Subcutaneous abdominal adipose tissue (tissue), 5 donors: ENCODE measurements around the gene RAB27A.
A peak's percentile ranks its signal among the peaks of the same experiment; 100 is the strongest.

Experiments used
- H3K27ac ChIP-seq: one replicate; pipeline ENCODE4 v1.7.0; 2013; ENCODE audit warnings: low read depth, mild to moderate bottlenecking, inconsistent platforms, low read length, moderate library complexity
- H3K27me3 ChIP-seq, 5 donors: one replicate each; pipeline ENCODE4 v1.7.0; 2013; ENCODE audit warnings: low read length in 5 of 5, inconsistent platforms in 1 of 5; ENCODE audit not compliant: control insufficient read depth in 5 of 5, insufficient read depth in 4 of 5
- H3K36me3 ChIP-seq, 5 donors: one replicate each; pipeline ENCODE4 v1.7.0; 2013; ENCODE audit warnings: low read length in 5 of 5; ENCODE audit not compliant: control insufficient read depth in 5 of 5, insufficient read depth in 5 of 5
- H3K4me1 ChIP-seq, 5 donors: one replicate each; pipeline ENCODE4 v1.7.0; 2013; ENCODE audit warnings: low read length in 5 of 5, mild to moderate bottlenecking in 3 of 5, moderate library complexity in 1 of 5; ENCODE audit not compliant: control insufficient read depth in 5 of 5, insufficient read depth in 5 of 5
- H3K4me3 ChIP-seq, 5 donors: one replicate each; pipeline ENCODE4 v1.7.0; 2013; ENCODE audit warnings: low read length in 5 of 5, low read depth in 1 of 5
- H3K9ac ChIP-seq, 5 donors: one replicate each; pipeline ENCODE4 v1.7.0; 2013; ENCODE audit warnings: low read length in 5 of 5, mild to moderate bottlenecking in 4 of 5, moderate library complexity in 3 of 5
- H3K9me3 ChIP-seq, 5 donors: one replicate each; pipeline ENCODE4 v1.7.0; 2013; ENCODE audit warnings: low read length in 5 of 5; ENCODE audit not compliant: control insufficient read depth in 5 of 5
- donor health status: healthy.
- donor health status: healthy.
- donor health status: healthy.
- donor health status: healthy.
- donor health status: healthy.

Gene RAB27A

DNA sequence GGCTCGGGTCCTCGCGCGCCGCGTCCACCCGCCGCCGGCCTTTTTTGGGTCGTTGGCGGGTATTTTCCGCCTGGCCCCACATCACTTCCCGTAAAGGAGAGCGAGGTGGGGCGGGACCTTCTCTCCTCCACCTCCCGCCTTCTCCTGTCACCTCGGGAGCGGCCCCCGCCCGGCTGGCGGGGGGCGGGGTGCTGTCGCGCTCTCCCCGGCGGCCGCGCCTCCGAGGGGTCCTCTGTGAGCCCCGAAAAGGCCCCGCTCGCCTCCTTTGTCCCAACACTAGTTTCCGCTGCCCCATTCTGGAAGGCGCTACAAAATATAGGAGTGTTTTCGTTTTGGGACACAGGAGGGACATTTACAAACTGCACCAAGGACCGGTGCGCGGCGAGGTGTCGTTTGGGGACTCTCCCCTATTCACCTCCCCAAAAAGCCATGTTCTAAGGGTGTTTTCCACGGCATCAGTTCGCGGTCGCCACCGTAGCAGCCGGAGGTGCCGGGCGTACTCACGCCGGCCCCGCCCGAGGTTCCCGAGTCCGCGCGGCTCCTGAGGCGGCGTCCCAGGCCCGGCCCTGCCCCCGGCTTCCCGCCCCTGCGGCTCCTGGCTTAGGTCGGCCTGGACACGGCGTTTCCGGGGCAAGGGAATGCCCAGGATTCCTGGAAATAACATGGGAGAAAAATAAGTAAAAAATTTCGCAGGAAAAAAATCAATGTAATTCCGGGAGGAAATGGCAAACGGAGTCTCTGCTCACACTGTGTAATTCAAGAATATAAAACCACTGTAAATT lies at the start of gene RAB27A:
Gene RAB27A, minus strand, starts transcription at position 68 of the 782 bp plus-strand sequence. CDS start 54,879 bp downstream, outside the sequence.
- Histone ChIP-seq H3K36me3 (no peaks in the 10 kb centered on the region), H3K4me1 (peaks cover 2 to 13% (median 10%) of the 10 kb centered on the region in 5 donors), H3K27me3 (no peaks in the 10 kb centered on the region), H3K27ac (peak within 1 kb of the TSS; percentile 80), H3K9ac (peak within 1 kb of the TSS; percentile 90 to 98 (median 94)), H3K9me3 (no peaks in the 10 kb centered on the region), H3K4me3 (peak within 1 kb of the TSS; percentile 88 to 94 (median 89))

- no peak overlapping the region for H3K27ac ChIP-seq
- no peaks in the 10 kb centered on the region for H3K27me3 ChIP-seq
- H3K4me3 ChIP-seq = no peak overlapping the region
- peaks cover 13 to 60% (median 32%) of the 10 kb centered on the region in 5 donors for H3K36me3 ChIP-seq
- no peaks in the 10 kb centered on the region for H3K4me1 ChIP-seq
- H3K9me3 ChIP-seq = no peaks in the 10 kb centered on the region
- no peak overlapping the region for H3K9ac ChIP-seq
Measured at GRCh38 chr15:55337160-55337559, 47.5 kb upstream of the RAB27A start.

DNA sequence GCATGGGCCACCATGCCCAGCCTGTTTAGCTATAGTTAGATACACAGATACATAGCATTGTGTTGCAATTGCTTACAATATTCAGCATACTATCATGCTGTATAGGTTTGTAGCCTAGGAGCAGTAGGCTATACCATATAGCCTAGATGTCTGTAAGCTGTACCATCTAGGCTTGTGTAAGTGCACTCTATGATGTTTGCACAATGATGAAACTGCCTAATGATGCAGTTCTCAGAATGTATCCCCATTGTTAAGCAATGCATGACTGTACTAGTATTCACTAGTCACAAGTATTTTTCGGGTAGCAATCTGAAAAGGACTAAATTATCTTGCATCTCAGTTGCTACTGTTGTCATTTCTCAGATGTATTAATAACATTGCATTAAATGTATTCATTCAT lies 45.4 kb upstream of the RAB27A start:
- Histone ChIP-seq H3K4me3 (no peak overlapping the region), H3K9me3 (no peaks in the 10 kb centered on the region), H3K9ac (no peak overlapping the region), H3K27ac (no peak overlapping the region), H3K4me1 (no peaks in the 10 kb centered on the region), H3K36me3 (peaks cover 21 to 69% (median 46%) of the 10 kb centered on the region in 5 donors), H3K27me3 (no peaks in the 10 kb centered on the region)

DNA sequence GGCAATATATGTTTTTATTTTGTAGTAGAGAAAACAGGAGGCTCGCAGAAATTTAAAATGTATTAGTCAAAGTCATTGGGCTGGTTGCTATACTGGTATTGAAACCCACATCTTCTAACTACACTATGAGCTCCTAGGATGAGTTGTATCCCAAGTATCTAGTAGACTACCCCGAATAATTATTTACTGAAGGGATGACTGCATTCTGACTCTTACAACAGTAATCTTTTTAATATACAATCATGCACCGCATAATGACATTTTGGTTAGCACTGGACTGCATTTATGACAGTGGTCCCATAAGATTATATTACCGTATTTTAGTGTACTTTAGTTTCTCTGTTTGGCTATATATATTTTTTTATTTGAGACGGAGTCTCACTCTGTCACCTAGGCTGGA lies 44.8 kb upstream of the RAB27A start:
- Histone ChIP-seq H3K4me3 (no peak overlapping the region), H3K4me1 (no peaks in the 10 kb centered on the region), H3K27ac (no peak overlapping the region), H3K9me3 (no peaks in the 10 kb centered on the region), H3K27me3 (no peaks in the 10 kb centered on the region), H3K36me3 (peaks cover 19 to 69% (median 48%) of the 10 kb centered on the region in 5 donors), H3K9ac (no peak overlapping the region)

DNA sequence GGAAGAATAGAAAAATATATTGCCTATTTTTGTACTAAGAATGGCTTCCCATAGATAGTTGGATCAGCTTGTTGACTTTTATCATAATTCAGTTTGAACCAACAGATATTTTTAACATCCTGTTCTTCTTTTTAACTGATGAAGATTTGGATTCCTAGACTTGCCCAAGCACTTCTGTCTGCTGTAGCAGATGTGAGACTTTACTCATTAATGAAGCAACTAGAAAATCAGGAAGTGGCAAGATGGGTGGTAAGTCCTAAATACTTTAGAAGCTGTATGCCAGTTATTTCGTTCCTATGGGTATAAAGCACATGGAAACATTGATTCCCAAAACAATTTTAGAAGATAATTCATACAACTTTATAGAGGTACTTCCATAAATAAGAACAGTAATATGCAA lies 37.8 kb upstream of the RAB27A start:
- H3K27ac ChIP-seq = no peak overlapping the region
- no peaks in the 10 kb centered on the region for H3K4me1 ChIP-seq
- no peak overlapping the region for H3K9ac ChIP-seq
- H3K4me3 ChIP-seq = no peak overlapping the region
- no peaks in the 10 kb centered on the region for H3K27me3 ChIP-seq
- peaks cover 12 to 27% (median 18%) of the 10 kb centered on the region in 5 donors for H3K36me3 ChIP-seq
- H3K9me3 ChIP-seq = no peaks in the 10 kb centered on the region

GRCh38 chr15:55322467-55322866 lies 32.9 kb upstream of the RAB27A start:
- Histone ChIP-seq H3K27me3 (no peaks in the 10 kb centered on the region), H3K9me3 (no peaks in the 10 kb centered on the region), H3K9ac (no peak overlapping the region), H3K27ac (no peak overlapping the region), H3K36me3 (peaks cover 0 to 8% (median 0%) of the 10 kb centered on the region in 5 donors), H3K4me3 (no peak overlapping the region), H3K4me1 (peaks cover 0 to 23% (median 19%) of the 10 kb centered on the region in 5 donors)

- Histone ChIP-seq H3K27me3 (no peaks in the 10 kb centered on the region), H3K36me3 (peaks cover 0 to 7% (median 0%) of the 10 kb centered on the region in 5 donors), H3K4me1 (peaks cover 0 to 25% (median 22%) of the 10 kb centered on the region in 5 donors), H3K27ac (no peak overlapping the region), H3K9me3 (no peaks in the 10 kb centered on the region), H3K4me3 (no peak overlapping the region), H3K9ac (no peak overlapping the region)
Measured at GRCh38 chr15:55320963-55321362, 31.4 kb upstream of the RAB27A start.

DNA sequence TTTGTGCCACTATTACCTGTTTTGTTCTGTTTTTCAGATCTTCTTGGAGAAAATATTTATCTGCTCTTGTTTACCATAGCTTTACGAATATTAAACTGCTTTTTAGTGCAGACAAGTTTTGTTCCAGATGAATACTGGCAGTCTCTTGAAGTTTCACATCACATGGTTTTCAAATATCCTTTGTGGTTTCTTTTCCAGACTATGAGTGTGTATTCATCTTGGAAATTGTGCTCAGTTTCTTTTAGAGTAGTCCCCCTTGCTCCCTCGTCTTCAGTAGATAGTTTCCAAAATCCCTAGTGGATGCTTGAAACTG lies 30.6 kb upstream of the RAB27A start:
- H3K27ac ChIP-seq = no peak overlapping the region
- H3K4me1 ChIP-seq = peaks cover 0 to 25% (median 22%) of the 10 kb centered on the region in 5 donors
- H3K27me3 ChIP-seq = no peaks in the 10 kb centered on the region
- H3K4me3 ChIP-seq = peak overlapping the region in 4 of 5 donors; percentile 85 to 99 (median 96)
- no peaks in the 10 kb centered on the region for H3K9me3 ChIP-seq
- peak overlapping the region in 2 of 5 donors; percentile 35 to 39 for H3K9ac ChIP-seq
- H3K36me3 ChIP-seq = peaks cover 0 to 7% (median 0%) of the 10 kb centered on the region in 5 donors

- H3K27ac ChIP-seq = peak overlapping the region; percentile 96
- H3K4me1 ChIP-seq = peaks cover 0 to 25% (median 22%) of the 10 kb centered on the region in 5 donors
- H3K27me3 ChIP-seq = no peaks in the 10 kb centered on the region
- H3K4me3 ChIP-seq = peak overlapping the region; percentile 85 to 99 (median 98)
- peak overlapping the region; percentile 38 to 100 (median 99) for H3K9ac ChIP-seq
- H3K36me3 ChIP-seq = peaks cover 0 to 6% (median 0%) of the 10 kb centered on the region in 5 donors
- H3K9me3 ChIP-seq = no peaks in the 10 kb centered on the region
Measured at GRCh38 chr15:55319537-55320237, 30.1 kb upstream of the RAB27A start.
